ENCODE measurements around the gene AFF1.
"Not testable (repeated sequence)": the region's sequence is repeated elsewhere in the genome, so short reads cannot be mapped to it uniquely, and the experiment has no call there.

AFF1 gene

GRCh38 chr4:87007528-87008446 lies 73.0 kb downstream of the AFF1 start:
- DNase-seq = peak; percentile 72 to 79
- intact Hi-C loops (cut with DNase I; ENCODE audit: low total_unique reads) = loop anchor here (5.0 to 10.0 kb wide), 2 partner anchors 70 to 87 kb away; partner anchors contain the start of gene AFF1
- Histone ChIP-seq H3K9me3 (no peaks in the 10 kb centered on the region), H3K27ac (peak overlapping the region; percentile 92 to 94), H3K4me3 (peak overlapping the region; percentile 88 to 91), H3K4me1 (peaks cover 0 to 55% (median 31%) of the 10 kb centered on the region in 4 donors), H3K27me3 (no peaks in the 10 kb centered on the region), H3K36me3 (no peaks in the 10 kb centered on the region)
- TF ChIP-seq, protein P1, sequence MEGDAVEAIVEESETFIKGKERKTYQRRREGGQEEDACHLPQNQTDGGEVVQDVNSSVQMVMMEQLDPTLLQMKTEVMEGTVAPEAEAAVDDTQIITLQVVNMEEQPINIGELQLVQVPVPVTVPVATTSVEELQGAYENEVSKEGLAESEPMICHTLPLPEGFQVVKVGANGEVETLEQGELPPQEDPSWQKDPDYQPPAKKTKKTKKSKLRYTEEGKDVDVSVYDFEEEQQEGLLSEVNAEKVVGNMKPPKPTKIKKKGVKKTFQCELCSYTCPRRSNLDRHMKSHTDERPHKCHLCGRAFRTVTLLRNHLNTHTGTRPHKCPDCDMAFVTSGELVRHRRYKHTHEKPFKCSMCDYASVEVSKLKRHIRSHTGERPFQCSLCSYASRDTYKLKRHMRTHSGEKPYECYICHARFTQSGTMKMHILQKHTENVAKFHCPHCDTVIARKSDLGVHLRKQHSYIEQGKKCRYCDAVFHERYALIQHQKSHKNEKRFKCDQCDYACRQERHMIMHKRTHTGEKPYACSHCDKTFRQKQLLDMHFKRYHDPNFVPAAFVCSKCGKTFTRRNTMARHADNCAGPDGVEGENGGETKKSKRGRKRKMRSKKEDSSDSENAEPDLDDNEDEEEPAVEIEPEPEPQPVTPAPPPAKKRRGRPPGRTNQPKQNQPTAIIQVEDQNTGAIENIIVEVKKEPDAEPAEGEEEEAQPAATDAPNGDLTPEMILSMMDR (IDR thresholded peaks at IDR 0.05) = no peak

DNA sequence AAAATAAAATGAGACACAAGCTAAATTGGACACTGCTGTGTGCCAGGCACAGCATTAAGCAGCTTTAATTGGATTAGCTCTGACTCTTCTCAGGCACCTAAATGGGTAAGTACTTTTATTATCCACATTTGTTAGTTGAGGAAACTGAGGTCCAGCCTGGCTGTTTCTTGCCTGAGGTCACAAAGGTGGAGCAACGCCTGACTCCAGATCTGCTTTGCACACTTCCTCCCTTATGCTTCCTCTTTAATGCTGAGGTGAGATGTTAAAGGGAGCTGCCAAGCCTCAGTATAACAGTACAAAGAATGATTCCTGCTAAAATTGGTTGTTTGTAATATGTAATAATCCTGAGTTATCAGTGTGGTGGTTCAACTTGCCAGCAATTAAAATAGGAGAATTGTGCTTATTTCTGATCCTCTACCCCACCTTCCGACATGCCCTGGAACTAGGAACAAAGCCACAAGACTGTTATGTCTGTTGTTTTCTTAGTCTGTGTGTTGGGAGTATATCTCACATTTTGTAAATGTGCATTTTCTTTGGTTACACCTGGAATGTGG lies 74.4 kb downstream of the AFF1 start:
- no peak for DNase-seq
- Histone ChIP-seq H3K4me1 (peaks cover 0 to 69% (median 41%) of the 10 kb centered on the region in 4 donors), H3K4me3 (peak overlapping the region; percentile 88 to 91), H3K9me3 (no peaks in the 10 kb centered on the region), H3K27ac (peak overlapping the region; percentile 92 to 94), H3K27me3 (no peaks in the 10 kb centered on the region), H3K36me3 (no peaks in the 10 kb centered on the region)
- TF ChIP-seq, protein P1 (IDR thresholded peaks at IDR 0.05) = no peak
- intact Hi-C loops (cut with DNase I; ENCODE audit: low total_unique reads) = loop anchor here (5.0 to 10.0 kb wide), 2 partner anchors 72 to 86 kb away; partner anchors contain the start of gene AFF1

DNA sequence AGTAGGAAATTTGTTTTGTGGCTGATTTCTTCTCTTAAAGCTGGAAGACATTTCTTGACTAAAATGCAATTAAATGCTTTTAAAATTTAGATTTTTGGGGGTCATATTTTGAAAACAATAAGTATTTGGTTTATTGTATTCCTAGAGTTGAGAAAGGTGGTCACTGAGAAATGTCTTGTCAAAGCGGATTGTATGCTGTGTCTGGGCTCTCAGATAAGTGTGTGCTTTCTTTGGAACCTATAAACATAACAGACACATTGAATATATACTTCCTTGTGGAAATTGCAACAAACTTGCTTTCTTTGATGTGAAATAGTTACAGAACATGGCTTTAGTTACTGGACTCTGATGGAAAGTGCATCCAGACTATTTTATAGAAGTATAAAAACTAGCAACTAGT lies 75.4 kb downstream of the AFF1 start:
- no peaks in the 10 kb centered on the region for H3K36me3 ChIP-seq
- DNase-seq = no peak
- intact Hi-C loops (cut with DNase I; ENCODE audit: low total_unique reads) = loop anchor here (5.0 kb wide), 1 partner anchor 37 kb away; no protein-coding TSS in a partner anchor
- H3K9me3 ChIP-seq = no peaks in the 10 kb centered on the region
- no peaks in the 10 kb centered on the region for H3K27me3 ChIP-seq
- H3K4me1 ChIP-seq = peaks cover 0 to 76% (median 50%) of the 10 kb centered on the region in 4 donors
- H3K4me3 ChIP-seq = no peak overlapping the region
- TF ChIP-seq, protein P1 (IDR thresholded peaks at IDR 0.05) = no peak
- no peak overlapping the region for H3K27ac ChIP-seq

DNA sequence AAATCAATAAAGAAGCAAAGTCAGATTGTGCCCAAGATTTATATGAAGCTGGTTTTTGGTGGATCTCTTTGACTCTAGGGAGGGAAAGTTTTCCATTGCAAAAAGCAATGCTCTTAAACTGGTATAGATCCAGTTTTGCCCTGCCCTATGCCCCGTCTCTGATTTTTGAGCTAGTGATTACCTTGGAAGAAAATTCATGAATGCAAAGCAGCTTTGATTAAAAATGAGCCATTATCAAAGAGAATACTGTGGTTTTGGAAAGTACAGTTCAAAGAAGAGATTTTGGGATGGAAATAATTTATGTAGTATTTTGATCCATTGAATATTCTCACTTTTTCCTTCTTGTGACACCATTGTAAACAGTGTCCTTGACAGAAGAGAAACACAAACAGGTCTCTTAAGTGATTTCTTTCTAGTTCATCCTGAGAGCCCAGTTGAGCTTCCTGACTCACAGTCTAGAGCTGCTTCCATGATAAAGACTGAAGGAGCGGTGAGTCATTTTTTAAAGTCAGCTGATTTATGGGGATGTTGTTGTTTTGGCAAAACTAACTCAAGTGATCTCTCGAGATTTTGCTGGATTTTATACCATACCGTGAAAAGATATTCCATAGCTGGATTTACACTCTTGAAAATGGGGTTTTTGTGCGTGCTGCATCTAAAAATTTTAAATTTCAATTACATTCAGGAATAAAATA lies 76.7 kb downstream of the AFF1 start:
- Histone ChIP-seq H3K27ac (peak overlapping the region; percentile 64 to 68), H3K36me3 (no peaks in the 10 kb centered on the region), H3K27me3 (no peaks in the 10 kb centered on the region), H3K4me3 (no peak overlapping the region), H3K9me3 (no peaks in the 10 kb centered on the region), H3K4me1 (peaks cover 0 to 81% (median 54%) of the 10 kb centered on the region in 4 donors)
- intact Hi-C loops (cut with DNase I; ENCODE audit: low total_unique reads) = loop anchor here (5.0 kb wide), 1 partner anchor 36 kb away; no protein-coding TSS in a partner anchor
- no peak for DNase-seq
- TF ChIP-seq, protein P1 (IDR thresholded peaks at IDR 0.05) = no peak

GRCh38 chr4:87012265-87012953 lies 77.6 kb downstream of the AFF1 start:
- DNase-seq = no peak
- intact Hi-C loops (cut with DNase I; ENCODE audit: low total_unique reads) = loop anchor here (5.0 kb wide), 1 partner anchor 35 kb away; no protein-coding TSS in a partner anchor
- peak overlapping the region; percentile 64 to 68 for H3K27ac ChIP-seq
- H3K4me1 ChIP-seq = peaks cover 0 to 91% (median 56%) of the 10 kb centered on the region in 4 donors
- H3K27me3 ChIP-seq = no peaks in the 10 kb centered on the region
- no peaks in the 10 kb centered on the region for H3K36me3 ChIP-seq
- H3K9me3 ChIP-seq = no peaks in the 10 kb centered on the region
- no peak overlapping the region for H3K4me3 ChIP-seq
- TF ChIP-seq, protein P1 (IDR thresholded peaks at IDR 0.05) = no peak

- H3K36me3 ChIP-seq, H3K4me3 ChIP-seq, DNase-seq, H3K27me3 ChIP-seq, H3K9me3 ChIP-seq: not testable (repeated sequence)
- peak overlapping the region; percentile 64 to 68 for H3K27ac ChIP-seq
- peaks cover 0 to 96% (median 58%) of the 10 kb centered on the region in 4 donors for H3K4me1 ChIP-seq
- intact Hi-C loops (cut with DNase I; ENCODE audit: low total_unique reads) = loop anchor here (5.0 kb wide), 1 partner anchor 34 kb away; no protein-coding TSS in a partner anchor
Observed at GRCh38 chr4:87012954-87013308, 78.1 kb downstream of the AFF1 start.

Data from tibial artery (tissue), 4 donors.